ENCODE results near the gene HM13. TPM values are rescaled to one million over a fixed set of nuclear protein-coding genes. Genes with fewer than 3 reads are reported as not detected.
A peak's percentile ranks its signal among the peaks of the same experiment; 100 is the strongest.

Gene HM13
- total and polyA plus RNA-seq, 2 of the 13 experiments (the other 11 are each of a cell fraction or from before 2014, with no cell fraction given): 118 to 243 TPM

- peak; percentile 79 for TF ChIP-seq ZNF101 (CRISPR knock-in tag; IDR thresholded peaks at IDR 0.05; ENCODE audit: borderline replicate concordance, low read depth)
- no peak for TF ChIP-seq TP53 (CRISPR knock-in tag; conservative IDR thresholded peaks at IDR 0.05)
- peak; percentile 97 for TF ChIP-seq ZNF34 (CRISPR knock-in tag; IDR thresholded peaks at IDR 0.05; ENCODE audit: borderline replicate concordance)
- 0 out of 2 replicates have a peak, but pooled peaks have one; percentile 47 for TF ChIP-seq HOXD1 (CRISPR knock-in tag; IDR thresholded peaks at IDR 0.05)
- peak; percentile 69; the same call in 1 of the 2 replicates for TF ChIP-seq ZNF768 (CRISPR knock-in tag; IDR thresholded peaks at IDR 0.05)
- TF ChIP-seq ZXDC (CRISPR knock-in tag; IDR thresholded peaks at IDR 0.05): no peak
- TF ChIP-seq ATF3 (CRISPR knock-in tag; IDR thresholded peaks at IDR 0.05): peak; percentile 85
- TF ChIP-seq ADNP (CRISPR knock-in tag; IDR thresholded peaks at IDR 0.05): no peak
- 0 out of 2 replicates have a peak, but pooled peaks have one; percentile 61 for TF ChIP-seq TOPORS (CRISPR knock-in tag; IDR thresholded peaks at IDR 0.05)
- TF ChIP-seq DMTF1 (CRISPR knock-in tag; IDR thresholded peaks at IDR 0.05): no peak
- no peak for TF ChIP-seq ZNF205 (CRISPR knock-in tag; IDR thresholded peaks at IDR 0.05)
- TF ChIP-seq HNRNPH1 (optimal IDR thresholded peaks at IDR 0.05; ENCODE audit: low read depth, low read length): no peak
- TF ChIP-seq SMC3 (IDR thresholded peaks at IDR 0.05; ENCODE audit: low read length): no peak
- TF ChIP-seq ZNF281 (CRISPR knock-in tag; IDR thresholded peaks at IDR 0.05; ENCODE audit: borderline replicate concordance): no peak
- no peak for TF ChIP-seq E2F2 (CRISPR knock-in tag; IDR thresholded peaks at IDR 0.05; ENCODE audit: borderline replicate concordance)
Measured at GRCh38 chr20:31547017-31547675, 32.9 kb downstream of the HM13 start (continued).

Data from HepG2 (cell line).